GM19043 (cell line): ENCODE measurements around the gene PEMT.

Experiments used
- ATAC-seq: cut with Tn5 transposase; IDR thresholded peaks from one replicate; pipeline ENCODE4 v1.9.1; 2021; ENCODE audit warnings: low read depth; ENCODE audit not compliant: unreplicated experiment

The PEMT gene

DNA sequence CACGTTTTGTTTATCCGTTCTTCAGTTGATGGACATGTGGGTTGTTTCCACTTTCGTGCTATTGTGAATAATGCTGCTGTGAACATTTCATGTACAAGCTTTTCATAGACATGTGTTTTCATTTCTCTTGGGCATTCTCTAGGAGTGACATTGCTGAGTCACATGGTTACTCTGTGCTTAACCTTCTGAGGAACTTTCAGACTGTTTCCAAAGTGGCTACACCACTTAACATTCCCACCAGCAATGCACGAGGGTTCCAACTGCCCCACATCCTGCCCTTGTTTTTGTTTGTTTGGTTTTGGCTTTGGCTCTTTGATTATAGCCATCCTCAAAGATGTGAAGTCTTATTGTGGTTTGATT, 14.2 kb upstream of the PEMT start:
- ATAC-seq, result no peak

DNA sequence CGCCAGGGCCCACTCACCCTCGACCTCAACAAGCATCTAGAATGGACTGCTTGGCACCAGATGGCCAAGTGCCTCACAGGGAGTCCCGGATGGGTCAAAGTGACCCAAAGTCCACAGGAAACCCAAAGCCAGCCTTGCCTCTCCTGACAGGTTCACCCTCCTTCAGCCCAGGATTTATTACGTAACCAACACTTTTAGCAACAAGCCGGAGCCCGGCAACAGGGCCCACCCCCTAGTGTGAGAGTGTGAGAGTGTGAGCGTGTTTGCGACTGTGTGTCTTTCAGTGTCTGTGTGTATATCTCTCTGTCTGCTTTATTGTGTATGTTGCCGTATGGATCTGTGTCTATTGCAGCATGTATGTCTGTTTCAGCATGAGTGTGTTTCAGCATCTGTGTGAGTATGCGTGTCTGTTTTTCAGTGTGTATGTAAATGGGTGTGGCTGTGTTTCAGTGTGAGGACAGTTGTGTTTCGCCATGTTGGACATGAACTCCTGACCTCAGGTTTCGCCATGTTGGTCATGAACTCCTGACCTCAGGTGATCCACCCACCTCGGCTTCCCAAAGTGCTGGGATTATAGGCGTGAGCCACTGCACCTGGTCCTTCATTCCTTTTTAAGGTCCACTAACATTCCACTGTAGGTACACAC, 13.7 kb upstream of the PEMT start:
- ATAC-seq, result no peak

DNA sequence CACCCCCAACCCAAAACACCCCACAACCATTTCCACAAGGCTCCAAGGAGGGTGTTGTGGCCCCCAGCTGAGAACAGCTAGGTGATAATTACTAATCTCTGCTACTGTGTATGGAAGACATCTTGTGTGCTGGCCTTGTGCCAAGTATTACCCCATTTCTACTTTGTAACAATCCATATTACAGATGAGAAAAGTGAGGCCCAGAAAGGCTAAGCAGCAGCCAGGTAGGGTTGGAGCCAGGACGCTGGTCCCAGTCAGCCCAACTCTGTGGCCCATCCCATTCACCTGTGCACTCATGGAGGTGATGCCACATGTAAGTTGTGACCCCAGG, 12.4 kb upstream of the PEMT start:
- ATAC-seq, result no peak

DNA sequence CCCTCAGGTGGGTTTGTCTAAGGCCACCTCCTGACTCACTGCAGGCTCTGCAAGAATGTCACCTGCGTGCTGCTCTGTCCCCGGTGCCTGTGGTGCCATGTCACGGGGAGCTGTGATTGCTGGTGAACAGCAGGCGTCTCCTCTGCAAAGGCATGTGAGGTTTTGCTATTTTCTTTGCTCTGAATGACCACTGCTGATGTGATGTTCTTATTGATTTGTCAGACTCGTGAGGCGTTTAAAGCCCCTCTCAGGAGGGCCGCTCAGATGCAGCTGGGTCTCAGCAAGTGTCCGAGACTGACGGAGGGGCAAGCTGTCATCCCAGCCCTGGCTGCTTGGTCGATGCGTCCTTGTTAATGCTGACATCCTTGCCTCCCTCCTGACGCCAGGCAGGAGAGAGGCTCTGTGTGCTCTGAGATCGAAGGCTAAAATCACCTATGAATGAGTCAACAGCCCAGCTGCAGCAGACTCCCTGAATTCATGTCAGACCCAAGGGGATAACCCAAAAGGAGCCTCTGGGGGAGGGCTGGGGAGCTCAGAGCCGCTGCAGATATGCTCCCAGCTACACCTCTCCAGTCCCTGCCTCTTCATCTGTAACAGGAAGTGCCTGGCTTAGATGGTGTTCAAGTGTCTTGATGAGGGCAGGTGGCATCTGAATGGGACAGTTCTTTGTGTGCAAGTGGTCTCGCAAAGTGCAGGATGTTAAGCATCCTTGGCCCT, 11.8 kb upstream of the PEMT start:
- ATAC-seq, result no peak

DNA sequence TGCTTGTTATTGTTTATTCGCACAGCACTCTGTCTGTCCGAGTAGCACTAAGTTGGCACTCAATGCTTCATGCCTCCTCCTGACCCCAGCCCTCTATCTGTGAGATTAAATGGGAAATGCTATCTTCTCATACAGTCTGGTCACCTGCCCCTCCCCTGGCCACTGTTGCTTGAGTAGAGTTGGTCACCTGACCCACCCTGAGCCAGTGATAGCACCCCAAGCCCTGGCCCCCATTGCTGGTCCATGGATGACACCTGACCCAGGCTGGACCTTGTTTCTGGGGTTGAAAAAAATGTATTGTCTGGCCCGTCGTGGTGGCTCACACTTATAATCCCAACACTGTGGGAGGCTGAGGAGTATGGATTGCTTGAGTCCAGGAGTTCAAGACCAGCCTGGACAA, 8.5 kb upstream of the PEMT start:
- ATAC-seq, result no peak

DNA sequence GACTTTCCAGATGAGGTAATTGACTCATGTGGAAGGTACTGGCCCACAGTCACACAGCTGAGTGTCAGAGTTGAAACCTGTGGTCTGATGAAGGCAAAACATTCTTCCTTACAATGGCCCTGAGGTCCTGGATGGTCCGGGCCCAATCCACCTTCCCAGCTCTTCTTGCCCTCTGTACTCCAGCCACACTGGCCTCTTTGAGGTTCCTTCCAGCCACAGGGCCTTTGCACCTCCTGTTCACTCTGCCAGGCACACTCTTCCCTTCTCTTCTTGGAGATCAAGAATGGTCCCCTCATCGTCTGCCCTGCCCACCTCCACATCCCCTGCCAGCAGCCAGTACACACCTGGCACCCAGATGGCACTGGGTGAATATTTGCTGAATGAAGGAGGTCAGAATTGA, 6.5 kb upstream of the PEMT start:
- no peak for ATAC-seq

DNA sequence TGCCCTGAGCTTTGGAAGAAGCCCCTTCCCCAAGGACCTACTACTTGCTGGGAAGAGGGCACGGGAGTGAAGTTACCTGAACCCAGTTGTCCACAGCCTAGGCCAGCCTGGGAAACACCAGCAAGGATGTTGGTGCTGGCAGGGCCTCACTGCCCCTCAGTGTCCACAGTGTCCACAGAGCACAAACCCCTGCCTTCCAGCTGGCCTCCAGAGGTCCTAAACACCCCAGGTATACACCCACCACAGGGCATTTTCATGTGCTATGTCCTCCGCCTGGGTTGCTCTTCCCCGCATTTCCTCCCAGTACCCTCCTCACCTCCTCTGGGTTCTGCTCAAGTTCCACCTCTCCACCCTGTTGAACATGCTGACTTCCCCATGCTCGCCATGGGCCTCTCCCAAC, 4.2 kb upstream of the PEMT start:
- no peak for ATAC-seq

DNA sequence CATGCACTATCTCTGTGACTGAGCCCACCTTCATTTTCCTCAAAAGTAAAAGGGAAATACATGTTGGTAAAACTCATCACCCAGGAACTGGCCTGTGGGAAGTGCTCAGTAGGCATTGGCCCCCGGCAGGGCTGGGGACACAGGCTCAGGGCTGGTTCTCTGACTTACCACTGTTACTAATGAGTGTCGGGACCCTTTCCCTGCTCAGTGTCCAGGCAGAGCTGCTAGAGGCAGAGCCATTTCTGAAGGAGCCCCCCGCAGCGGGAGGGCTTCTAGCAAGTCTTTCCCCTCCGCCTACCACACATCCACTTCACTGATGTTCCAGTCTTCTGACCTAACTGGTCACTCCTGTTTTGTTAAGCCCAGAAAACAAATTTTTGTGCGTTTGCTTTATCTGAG, 1.7 kb upstream of the PEMT start:
- ATAC-seq, result no peak

DNA sequence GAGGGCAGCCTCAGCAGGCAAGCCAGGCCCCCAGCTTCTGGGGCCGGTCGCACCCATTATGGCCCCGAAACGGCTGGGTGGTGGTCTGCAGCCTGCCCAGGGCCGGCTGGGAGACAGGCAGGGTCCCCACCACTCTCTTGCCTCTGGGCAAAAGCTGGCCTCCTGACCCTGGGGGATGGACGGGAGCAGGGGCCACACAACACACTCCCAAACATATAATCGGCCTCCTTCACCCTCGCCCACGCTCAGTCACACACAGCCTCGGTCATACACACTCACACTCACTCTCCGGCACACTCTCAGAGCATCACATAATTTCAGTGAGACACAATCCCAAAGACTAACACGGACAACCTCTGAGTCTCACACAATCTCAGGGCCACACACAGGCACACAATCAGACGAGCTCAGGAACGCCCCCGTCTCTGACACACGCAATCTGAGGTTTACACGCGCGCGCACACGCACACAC, 589 bp downstream of the PEMT start:
- ATAC-seq, result no peak

DNA sequence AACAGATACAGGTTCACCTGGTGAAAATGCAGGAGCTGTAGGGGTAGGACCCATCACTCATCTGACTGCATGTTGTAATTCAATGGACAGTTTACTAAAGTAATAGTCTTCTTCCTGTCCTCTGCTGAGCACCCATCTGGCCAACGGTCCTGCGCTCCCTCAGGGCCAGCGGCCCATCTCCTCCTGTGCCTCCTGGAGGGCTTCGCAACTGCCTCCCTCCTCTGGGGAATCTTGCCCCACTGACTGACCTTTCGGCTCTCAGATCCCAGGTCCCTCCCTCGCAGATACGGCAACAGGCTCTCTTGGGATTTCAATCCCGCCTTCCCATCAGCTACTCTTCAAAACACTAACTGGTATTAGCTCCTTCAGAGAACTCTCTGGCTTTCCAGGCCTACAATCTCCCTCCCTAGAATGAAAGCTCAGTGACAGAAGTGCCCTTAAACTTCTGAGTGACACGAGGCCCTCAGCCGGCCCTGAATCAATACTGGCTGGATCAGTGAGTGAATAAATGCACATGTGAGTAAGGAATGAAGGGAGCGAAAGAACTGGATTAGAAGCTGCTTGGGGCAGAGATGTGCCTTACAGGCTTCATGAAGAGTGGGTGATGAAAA, 1.3 kb downstream of the PEMT start:
- no peak for ATAC-seq

DNA sequence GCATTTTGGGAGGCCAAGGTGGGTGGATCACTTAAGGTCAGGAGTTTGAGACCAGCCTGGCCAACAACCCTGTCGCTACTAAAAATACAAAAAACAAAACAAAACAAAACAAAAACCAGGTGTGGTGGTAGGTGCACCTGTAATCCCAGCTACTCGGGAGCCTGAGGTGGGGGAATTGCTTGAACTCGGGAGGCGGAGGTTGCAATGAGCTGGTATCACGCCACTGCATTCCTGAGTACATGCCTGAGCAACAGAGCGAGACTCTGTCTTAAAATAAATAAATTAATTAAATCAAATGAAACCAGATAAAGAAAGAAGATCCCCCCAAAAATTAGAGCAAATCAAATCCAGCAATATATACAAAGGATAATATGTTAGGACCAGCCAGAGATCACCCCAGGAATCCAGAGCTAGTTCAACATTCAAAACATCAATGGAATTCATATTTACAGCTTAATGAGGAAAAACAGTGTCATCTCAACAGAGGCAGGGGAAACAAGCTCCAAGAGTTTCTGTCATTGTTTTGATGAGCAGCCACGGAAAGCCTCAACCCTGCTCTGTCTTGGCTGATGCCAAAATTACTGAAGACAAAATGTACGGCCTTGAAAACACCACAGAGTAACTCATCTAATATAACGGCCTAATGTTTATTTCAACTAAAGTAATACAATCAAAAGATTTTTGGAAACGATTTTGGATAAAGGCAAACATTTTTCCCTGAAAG, 3.7 kb downstream of the PEMT start:
- ATAC-seq, result no peak

DNA sequence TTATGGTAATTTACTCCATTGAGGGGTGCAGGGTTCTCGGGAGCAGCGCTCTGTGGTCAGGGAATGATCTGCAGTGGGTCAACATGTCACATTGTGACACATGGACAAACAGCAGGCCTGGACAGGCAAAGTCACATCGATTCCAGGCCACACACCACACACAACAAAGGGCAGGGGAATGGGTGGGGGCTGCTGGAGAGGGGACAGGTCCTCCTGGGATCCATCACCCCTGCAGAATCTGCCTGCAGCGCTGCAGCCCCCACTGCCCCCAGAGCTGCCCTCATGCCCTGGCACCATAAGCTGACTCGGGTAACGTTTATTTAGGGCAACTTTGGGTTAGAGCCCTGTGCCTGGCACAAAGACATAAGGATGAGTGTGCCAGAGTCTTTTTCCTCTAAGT, 9.1 kb downstream of the PEMT start:
- ATAC-seq, result no peak

DNA sequence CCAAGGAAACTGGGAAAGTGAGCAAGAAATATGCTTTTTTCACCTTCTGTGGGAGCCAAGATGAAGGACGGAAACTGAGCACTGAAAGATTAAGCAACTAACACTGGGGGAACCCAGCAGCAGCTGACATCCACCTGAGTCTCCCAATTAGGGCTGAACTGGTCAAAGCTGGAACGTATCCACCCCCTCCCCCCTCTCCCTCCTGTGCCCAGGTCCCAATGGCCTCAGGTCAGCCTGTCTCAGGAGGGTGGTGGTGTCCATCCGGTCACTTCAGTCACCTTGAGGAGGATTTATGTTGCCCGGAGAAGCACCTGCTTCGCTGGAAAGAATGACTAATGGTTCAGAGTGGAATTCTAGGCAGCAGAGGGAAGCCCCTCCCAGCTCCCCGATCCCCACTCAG, 10.0 kb downstream of the PEMT start:
- ATAC-seq, result no peak

DNA sequence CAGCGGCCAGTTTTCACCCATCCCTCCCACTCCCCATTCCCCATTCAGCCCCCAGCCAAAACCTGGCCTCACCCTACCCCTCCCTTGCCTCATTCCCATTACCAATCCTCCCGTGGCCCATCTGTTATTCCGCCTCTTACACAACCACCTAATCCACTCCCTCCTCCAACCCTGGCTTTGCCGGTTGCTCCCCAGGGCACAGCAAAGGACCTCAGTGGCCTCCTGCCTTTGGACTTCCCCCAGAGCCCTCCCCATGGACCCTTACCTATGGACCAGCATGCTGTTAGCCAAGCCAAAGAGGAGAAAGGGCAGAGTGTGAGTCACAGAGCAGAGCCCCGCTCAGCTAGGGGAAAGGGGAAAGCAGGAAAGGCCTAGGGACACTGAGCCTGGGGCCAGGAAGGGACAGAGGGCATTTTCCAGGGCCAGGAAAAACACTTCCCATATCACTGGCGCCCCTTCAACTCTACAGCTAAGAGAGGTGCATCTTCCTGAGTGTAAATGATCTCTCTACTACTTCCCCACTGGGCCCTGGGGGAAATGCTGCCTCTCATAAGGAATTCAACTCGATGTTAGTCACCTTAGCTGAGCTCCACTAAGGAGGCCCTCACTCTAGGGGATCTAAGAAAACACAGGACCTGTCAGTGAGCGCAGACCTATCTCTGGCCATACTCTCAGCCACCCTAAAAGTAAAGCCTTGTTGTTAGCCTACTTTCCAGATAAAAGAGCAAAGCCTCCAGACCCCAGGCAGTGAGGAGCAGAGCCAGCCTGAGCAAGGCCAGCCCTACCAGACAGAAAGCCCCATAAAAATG, 10.6 kb downstream of the PEMT start:
- ATAC-seq, result no peak

DNA sequence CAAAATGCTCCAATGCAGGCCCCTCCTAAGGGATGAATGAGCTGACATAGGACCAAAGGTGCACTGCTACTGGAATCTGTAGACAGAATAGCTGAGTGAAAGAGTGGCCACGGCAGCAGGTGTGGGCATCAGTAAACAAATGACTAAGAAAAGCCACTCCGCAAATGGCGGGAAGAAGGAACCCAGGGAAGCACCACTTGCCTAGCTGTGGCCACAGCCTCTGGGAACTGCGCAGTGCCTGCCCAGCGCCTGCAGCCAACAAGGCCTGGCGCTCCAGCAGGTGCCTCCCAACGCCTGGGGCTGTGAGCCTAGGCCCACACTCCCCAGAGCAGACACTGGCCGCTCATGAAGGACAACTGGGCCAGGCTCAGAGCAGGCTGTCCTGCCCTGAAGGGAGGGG, 11.8 kb downstream of the PEMT start:
- ATAC-seq, result no peak

DNA sequence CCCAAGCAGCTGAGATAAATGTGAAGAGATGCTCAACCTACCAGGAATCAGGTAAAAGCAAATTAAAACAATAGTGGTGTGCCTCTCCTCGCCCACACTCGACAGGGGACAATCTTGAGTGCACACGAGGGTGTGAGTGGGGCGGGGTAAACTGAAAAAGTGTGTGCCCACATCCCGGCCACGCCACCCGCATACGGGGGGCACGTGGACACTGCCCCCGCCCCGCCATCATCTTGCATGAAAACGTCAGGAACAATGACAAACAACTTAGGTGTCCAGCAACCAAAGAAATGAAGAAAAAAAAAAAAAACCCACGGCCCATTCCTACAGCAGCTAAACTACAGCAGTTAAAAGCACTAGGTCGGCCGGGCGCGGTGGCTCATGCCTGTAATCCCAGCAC, 14.1 kb downstream of the PEMT start:
- ATAC-seq, result no peak

DNA sequence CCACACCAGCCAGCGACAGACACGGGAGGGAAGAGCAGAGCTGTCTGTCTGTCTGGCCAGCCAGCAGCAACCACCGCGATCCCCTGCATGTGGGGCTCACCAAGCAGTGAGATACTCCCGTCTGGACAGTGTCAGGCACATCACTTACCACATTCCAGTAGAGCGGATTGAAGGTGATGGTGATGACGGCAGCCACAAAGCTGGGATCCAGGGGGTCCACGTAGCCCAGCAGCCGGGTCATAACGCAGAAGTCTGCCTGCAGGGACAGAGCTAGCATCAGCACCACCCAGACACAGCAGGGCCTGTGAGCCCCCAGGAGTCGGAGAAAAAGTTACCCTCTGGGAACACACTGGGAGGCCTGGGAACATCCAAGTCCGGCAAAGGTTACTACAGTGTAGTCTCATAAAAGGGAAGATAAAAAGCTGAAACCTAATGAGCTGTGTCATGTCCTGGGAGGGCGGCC, 14.7 kb downstream of the PEMT start:
- no peak for ATAC-seq

DNA sequence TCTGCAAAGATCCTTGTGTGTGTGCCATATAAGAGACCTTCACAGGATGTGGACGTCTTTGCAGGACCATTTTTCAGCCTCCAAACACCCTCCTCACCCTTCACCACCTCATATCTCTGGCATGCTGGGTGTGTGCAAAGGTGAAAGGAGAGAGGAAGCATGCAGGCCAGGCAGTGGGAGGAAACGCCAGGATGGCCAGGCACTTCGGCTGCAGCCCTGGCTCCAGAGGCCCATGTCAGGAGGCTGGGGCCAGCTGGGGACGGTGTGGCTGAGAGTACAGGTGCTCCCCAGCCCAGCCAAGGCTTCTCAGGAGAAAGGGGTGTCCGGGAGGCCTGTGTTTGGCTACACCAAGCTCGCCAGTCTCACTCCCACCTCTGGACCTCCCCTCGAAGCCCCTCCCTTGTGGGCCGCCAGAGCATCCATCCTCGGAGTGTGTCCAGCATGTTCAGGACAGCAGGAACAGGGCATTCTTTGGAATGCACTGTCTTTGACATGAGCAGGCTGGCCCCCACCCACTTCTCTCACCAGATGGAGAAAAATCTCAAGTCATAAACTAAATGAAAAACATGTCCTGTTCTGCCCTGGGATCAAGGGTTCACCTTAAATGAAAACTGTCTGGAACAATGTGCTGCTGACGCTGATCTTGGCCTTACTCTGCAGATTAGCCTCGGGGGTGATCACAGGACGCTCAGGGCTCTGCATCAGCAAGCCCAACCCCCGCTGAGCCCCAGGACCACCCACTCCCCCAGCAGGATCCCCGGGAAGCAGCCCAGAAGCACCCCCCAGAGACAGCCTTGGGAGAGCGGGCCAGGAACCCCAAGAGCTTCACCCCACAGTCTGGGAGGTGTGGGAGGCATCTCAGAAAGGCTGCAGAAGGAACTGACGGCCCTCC, 15.9 kb downstream of the PEMT start:
- ATAC-seq, result no peak

DNA sequence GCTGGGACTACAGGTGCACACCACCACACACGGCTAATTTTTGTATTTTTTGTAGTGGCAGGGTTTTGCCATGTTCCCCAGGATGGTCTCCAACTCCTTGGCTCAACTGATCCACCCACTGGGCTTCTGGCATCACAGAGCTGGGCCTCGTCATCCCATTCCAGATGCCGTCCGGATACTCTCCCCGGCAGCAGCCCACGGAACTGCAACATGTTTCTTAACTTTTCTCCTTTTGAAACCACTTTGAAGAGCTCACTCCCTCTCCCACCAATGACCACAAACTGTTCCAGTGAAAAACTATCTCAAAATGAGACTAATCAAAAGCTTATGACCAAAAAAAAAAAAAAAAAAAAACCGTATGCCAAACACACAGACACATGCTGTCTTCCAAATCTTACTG, 17.6 kb downstream of the PEMT start:
- no peak for ATAC-seq
